K562 (cell line): ENCODE measurements around the gene HAUS7.

Source experiments
- CHD2 ChIP-seq: IDR thresholded peaks from 2 replicates; pipeline ENCODE4 v1.6.1; 2011; ENCODE audit warnings: low read depth, low read length
- ILF3 ChIP-seq: fragments of 450-650 bp; IDR thresholded peaks from 2 replicates; pipeline ENCODE4 v1.6.1; 2018; ENCODE audit warnings: antibody characterized with exemption, mild to moderate bottlenecking, moderate library complexity, borderline replicate concordance
- KLF6 ChIP-seq: fragments of 250-450 bp; sonication (Bioruptor Pico); IDR thresholded peaks from 2 replicates; pipeline ENCODE4 v1.4.0; 2020; ENCODE audit warnings: mild to moderate bottlenecking, moderate library complexity, borderline replicate concordance
- NBN ChIP-seq: fragments of 450-650 bp; IDR thresholded peaks from 2 replicates; pipeline ENCODE4 v1.6.1; 2016; ENCODE audit warnings: low read depth, mild to moderate bottlenecking
- RFX5 ChIP-seq: IDR thresholded peaks from 2 replicates; pipeline ENCODE4 v1.6.1; 2011; ENCODE audit warnings: low read depth, mild to moderate bottlenecking, improper control_type of control experiment, low read length
- ZNF274 ChIP-seq: IDR thresholded peaks from 2 replicates; pipeline ENCODE4 v1.6.1; 2011; ENCODE audit warnings: low read depth, mild to moderate bottlenecking, low read length, moderate library complexity, borderline replicate concordance
- TF ChIP-seq, protein P1 (sequence below), 3 experiments: IDR thresholded peaks in 2 of 3; conservative IDR thresholded peaks in 1 of 3; 2 replicates each; pipeline ENCODE4 v1.5.1; 2011 to 2012; ENCODE audit warnings: low read length in 3 of 3, mild to moderate bottlenecking in 3 of 3, control low read depth in 2 of 3, improper control_type of control experiment in 1 of 3, inconsistent platforms in 1 of 3, low read depth in 1 of 3, mixed read lengths in 1 of 3, moderate library complexity in 1 of 3; ENCODE audit not compliant: insufficient read depth in 2 of 3
- TF ChIP-seq, protein P2 (sequence below): sonication (generic); formaldehyde crosslinking; IDR thresholded peaks from 2 replicates; pipeline ENCODE4 v1.8.0; 2022; ENCODE audit warnings: missing genetic modification reagents, mild to moderate bottlenecking, borderline replicate concordance
- TF ChIP-seq, protein P3 (sequence below): fragments of 250-450 bp; sonication (Bioruptor Pico); IDR thresholded peaks from 2 replicates; pipeline ENCODE4 v1.8.0; 2021; ENCODE audit warnings: moderate library complexity, mild to moderate bottlenecking, inconsistent platforms

DNA sequence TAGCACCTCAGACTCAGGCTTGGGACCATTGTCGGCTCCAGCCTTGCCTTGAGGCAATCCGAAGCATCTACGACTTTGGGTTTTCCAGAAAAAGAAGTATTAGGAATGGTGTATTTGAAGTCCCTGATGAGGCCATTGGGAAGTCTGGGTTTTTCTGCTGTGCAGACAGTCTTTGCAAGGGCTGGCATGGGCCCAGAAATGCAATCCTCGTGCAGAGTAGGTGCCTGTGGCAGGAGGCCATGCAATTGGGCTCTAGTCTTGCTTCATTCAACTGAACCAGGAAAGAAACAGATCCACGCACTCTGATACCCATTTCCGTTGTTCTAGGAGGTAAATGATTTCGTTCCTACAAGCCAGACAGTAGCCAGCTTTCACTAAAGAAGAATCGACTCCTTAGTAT, 46.7 kb downstream of the HAUS7 start:
- TF ChIP-seq, protein P1, sequence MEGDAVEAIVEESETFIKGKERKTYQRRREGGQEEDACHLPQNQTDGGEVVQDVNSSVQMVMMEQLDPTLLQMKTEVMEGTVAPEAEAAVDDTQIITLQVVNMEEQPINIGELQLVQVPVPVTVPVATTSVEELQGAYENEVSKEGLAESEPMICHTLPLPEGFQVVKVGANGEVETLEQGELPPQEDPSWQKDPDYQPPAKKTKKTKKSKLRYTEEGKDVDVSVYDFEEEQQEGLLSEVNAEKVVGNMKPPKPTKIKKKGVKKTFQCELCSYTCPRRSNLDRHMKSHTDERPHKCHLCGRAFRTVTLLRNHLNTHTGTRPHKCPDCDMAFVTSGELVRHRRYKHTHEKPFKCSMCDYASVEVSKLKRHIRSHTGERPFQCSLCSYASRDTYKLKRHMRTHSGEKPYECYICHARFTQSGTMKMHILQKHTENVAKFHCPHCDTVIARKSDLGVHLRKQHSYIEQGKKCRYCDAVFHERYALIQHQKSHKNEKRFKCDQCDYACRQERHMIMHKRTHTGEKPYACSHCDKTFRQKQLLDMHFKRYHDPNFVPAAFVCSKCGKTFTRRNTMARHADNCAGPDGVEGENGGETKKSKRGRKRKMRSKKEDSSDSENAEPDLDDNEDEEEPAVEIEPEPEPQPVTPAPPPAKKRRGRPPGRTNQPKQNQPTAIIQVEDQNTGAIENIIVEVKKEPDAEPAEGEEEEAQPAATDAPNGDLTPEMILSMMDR (IDR thresholded peaks at IDR 0.05 in 2 of 3, conservative IDR thresholded peaks at IDR 0.05 in 1 of 3; ENCODE audit: insufficient read depth in 2 of 3, low read depth in 1 of 3, low read length in 3 of 3), result no peak
- TF ChIP-seq ZNF274 (no peak), ILF3 (no peak), KLF6 (no peak), RFX5 (no peak), CHD2 (no peak), NBN (no peak)
- TF ChIP-seq, protein P2, sequence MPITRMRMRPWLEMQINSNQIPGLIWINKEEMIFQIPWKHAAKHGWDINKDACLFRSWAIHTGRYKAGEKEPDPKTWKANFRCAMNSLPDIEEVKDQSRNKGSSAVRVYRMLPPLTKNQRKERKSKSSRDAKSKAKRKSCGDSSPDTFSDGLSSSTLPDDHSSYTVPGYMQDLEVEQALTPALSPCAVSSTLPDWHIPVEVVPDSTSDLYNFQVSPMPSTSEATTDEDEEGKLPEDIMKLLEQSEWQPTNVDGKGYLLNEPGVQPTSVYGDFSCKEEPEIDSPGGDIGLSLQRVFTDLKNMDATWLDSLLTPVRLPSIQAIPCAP (CRISPR knock-in tag), result no peak
- TF ChIP-seq, protein P3, sequence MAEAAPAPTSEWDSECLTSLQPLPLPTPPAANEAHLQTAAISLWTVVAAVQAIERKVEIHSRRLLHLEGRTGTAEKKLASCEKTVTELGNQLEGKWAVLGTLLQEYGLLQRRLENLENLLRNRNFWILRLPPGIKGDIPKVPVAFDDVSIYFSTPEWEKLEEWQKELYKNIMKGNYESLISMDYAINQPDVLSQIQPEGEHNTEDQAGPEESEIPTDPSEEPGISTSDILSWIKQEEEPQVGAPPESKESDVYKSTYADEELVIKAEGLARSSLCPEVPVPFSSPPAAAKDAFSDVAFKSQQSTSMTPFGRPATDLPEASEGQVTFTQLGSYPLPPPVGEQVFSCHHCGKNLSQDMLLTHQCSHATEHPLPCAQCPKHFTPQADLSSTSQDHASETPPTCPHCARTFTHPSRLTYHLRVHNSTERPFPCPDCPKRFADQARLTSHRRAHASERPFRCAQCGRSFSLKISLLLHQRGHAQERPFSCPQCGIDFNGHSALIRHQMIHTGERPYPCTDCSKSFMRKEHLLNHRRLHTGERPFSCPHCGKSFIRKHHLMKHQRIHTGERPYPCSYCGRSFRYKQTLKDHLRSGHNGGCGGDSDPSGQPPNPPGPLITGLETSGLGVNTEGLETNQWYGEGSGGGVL (CRISPR knock-in tag), result no peak
